KG1 (cell line): Measurements from ENCODE around the gene KRT80.

ENCODE experiments used
- DNase-seq: peaks from one replicate; lab custom pipeline; 2025; lab: John Stamatoyannopoulos, UW

KRT80 gene

DNA sequence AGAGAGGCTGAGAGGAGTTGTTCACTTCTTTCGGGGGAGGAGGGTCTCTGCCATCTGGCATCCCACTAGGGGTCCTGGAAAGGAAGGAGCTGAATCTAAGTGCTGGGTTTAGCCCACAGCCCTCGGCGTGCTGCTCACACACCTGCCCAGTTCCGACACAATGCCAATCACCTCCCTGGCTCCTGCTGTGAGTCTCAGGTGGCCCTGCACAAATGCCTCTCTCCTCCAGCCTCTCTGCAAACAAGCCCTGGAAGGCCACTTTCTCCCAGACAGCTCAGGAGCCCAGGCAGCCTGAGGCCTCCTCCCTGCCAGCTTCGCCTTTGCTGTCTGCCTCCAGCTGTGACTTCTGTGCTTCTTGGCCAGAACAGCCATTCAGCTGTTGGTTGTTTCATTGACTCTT, 61.1 kb downstream of the KRT80 start:
- DNase-seq = no peak

DNA sequence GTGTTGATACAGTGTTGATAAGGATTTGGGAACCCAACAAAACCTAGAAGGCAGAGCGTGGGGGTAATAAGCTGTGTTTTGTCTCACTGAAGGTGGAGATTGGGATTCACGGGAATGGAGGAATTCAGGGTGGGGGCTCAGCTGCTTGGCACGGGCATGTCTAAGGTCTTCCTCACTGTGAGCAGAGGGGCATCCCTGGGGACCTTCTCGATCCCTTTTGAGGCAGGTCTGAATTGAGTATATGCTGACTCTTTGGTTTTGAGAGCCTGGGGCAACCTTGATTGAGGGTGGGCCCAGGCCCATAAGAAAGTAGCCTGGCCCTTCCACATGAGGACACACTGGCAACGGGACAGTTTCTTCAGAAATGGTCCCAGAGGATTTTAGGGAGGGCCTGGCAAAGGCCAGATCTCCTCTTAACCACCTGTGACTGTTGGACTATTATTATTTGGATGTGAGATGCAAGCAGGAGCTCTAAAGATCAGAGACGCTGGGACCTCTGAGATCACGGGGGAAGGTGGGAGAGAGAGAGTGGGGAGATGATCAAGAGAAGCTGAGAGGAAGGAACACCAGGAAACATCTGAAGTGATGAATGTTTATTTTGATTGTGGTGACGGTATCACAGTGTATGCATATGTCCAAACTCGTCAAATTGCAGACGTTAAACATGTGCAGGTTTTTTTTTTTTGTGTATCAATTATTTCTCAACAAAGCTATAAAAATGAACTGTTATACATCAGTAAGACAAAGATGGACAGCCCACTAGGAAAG, 63.9 kb downstream of the KRT80 start:
- no peak for DNase-seq

DNA sequence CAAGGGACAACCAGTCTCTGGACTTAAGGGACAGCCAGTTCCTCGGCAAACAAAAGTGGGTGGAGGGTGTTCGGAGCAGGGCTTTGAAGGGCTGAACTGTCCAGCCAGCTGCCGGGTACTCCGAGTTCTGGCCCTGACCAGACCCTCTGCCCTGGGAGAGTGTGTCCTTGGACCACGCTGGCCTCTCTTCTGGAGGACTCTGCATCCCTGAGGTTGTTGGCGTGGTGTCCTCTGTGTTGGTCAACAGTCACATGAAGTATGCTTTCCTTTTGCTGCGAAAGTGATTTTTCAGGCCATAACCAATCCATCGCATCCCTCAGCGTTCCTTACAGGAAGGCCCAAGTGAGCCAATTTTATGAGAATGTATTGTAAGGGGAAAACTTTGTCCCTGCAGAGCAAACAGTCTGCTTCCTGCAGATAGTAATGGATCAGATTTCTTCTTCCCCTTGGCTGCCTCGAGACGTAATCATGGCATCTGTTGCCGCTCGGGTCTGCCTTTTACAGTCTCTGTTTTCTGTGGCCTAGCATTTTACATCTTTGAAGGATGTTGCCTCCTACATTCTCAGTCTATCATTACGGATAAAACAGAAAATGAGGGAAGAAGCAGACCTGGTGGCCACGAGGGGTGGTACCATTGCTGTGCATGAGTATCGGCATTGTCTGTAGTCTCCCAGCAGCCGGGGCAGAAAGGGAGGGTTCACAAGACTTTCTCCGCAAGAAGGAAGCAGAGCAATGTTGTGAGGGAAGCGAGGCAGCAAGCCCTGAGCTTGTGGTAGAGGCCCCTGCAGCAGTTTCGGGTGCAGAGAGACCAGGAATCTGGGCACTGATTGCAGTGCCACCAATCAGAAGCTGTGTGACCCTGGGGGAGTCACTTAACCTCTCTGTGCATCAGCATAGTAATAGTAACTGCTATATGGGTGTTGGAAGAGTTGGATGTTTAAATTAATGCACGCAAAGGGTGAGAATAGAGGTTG, 64.9 kb downstream of the KRT80 start:
- DNase-seq = no peak

DNA sequence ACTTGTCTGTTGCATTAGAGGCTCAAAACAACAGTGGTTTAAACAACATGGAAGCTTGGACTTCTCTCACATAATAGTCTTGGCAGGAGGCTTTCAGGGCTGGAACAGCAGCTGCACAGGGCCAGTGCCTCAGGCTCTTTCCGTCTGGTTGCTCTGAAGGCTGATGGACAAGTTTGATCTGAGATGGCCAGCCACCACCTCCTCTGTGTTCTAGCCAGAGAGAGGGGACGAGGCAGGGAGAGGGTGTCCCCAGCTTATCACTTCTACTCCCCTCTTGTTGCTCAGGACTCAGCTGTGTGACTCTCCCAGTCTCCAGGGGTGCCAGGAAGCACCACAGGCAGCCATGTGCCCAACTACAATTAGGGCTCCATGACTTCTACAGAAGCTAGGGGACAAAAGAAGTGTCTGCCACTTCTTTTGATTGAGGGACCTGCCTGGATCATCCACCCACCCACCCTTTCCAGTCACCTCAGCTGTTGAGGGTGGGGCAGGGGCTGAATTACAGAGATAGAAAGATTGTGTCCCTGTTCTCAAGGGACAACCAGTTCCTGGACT, 65.7 kb downstream of the KRT80 start:
- no peak for DNase-seq

DNA sequence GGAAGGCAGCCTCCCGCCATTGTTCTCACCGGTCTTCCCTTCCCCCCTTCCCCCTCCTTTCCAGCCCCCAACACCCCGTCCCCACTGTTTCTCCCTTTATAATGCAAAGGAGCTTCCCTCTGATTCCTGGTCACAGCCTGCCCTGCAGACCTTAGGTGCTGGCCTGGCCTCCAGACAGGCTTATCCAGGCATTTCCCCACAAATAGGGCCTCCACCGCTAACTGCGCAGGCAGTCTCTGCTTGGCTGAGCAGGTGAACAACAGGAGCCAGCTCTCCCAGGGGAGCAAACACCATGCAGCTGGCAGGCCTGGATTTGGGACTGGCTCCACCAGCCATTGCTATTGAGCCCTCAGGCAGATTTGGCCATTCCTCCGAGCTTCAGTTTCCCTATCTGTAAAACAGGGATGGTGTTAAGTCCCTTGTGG, 66.3 kb downstream of the KRT80 start:
- DNase-seq = no peak

DNA sequence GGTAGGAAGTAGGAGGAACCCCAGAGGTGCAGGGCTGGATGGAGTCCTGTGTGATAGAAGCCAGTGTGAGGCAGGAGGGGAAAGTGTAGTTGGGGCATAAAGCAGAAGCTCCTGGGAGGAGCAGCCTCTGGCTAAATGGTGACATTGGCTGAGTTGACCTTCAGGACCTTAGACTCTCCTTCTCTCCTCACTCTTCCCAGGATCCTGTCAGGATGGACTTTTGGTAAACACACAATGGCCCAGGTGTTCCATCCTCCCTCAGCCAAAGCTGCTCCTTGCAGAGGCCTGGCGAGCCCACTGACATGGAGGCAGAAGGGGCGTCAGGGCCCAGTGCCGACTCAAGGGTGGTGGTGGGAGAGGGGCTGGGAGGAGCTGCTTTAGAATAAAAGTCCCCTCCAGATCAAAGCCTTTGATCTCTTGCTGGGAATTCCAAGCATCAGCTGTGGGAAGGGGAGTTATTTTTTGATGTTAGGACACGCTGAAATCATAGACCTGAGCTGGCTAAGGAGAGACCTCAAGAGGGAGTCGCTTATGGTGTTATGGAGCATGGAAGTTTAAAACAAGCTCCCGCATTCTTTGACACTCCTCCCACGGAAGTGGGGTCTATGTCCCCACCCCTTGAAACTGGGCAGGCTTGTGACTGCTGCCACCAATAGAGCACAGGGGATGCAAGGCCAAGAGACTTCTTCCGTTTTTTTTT, 68.2 kb downstream of the KRT80 start:
- DNase-seq = no peak

DNA sequence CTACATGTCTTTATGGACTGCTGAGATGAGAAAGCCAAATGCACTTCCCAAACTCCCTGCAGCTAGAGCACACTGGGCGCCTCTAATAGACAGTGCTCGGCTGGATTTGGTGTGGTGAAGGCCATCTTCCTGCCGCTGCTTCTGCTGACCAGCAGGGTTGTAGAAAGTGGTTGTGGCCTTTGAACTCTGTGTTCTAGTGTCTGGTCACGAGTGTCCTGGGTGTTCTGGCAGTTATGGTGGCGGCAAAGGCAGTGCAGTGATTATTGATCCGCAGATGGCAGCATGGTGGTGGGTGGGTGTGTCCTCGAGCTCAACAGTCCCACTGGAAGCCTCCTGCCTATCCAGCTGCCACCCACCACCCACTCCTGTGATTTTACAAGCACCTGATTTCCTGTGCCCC, 68.9 kb downstream of the KRT80 start:
- no peak for DNase-seq

DNA sequence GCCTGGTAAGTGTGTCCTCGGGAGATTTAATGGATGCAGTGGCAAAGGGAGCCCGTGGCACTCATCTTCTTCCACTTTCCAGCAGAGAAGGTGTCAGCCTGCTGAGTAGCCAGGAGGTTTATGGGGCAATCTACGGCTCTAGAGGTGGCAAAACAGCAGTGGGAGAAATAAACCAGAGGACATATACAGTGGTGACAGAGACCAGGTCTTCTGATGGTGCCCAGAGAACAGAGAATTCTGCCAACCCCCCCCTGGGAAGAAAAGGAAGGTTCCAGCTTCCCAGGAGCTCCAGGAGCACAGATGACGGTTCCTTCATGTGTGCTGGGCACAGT, 69.3 kb downstream of the KRT80 start:
- DNase-seq = no peak

DNA sequence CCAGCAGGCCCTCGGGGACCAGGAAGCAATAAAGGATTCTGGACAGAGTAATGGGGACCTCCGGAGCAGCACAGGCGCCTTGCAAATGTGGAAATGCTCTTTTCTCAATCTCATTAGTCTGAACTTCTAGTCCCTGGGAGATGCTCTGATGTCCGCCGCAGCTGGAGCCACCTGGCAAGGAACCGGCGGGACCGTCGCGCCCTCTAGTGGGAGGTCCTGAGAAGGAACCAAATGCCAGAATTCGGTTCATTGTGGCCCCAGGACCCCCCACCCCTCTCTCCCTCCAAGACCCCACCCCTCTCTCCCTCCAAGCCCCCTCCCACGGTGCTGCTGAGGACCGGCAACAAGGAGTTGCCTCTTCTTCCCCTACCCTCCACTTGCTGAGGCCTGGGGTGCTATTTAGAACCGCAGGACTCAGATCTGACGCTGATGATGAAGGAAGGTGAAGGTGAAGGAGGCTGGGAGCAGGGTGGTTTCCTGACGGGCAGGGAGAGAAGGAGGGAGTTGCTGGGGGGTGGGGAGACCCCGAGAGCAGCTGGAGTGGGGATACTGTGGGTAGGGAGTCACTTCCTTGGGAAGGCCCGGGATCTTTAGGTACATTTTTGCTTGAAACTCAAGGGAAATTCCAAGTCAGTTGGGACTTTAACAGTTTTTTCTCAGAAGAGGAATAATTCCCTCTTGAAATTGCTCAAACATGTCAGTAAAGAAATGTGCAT, 69.8 kb downstream of the KRT80 start:
- peak; percentile 1 for DNase-seq

DNA sequence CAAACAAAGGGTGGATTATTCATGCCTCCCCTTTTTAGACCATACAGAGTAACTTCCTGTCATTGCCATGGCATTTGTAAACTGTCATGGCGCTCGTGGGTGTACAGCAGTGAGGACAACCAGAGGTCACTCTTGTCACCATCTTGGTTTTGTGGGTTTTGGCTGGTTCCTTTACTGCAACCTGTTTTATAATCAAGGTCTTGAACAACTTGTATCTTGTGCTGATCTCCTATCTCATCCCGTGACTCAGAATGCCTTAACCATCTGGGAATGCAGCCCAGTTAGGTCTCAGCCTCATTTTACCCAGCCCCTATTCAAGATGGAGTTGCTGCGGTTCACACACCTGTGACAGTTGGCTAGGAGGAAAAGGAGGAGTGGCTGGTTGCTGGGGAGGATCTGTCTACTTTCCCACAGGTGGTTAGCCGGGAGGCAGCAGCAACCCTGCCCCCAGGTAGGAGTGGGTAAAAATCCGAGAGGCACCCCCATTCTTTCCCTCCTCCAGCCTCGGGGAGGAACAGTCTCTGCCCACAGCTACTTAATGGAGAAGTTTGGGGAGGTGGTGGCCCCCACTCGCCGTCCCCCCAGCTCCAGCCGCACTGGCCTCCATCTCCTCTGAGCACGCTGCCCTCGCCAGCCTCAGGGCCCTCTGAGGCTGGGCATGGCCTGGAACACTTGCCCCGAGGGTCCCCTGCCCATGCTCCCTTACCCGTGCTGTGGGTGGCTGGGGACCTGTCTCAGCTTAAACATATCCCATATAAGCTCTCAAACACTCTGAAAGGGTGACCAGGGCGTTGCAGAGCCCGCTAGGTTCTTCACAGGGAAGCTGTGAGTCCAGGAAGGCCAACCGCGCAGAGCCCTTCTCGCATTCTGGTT, 70.6 kb downstream of the KRT80 start:
- DNase-seq = no peak

DNA sequence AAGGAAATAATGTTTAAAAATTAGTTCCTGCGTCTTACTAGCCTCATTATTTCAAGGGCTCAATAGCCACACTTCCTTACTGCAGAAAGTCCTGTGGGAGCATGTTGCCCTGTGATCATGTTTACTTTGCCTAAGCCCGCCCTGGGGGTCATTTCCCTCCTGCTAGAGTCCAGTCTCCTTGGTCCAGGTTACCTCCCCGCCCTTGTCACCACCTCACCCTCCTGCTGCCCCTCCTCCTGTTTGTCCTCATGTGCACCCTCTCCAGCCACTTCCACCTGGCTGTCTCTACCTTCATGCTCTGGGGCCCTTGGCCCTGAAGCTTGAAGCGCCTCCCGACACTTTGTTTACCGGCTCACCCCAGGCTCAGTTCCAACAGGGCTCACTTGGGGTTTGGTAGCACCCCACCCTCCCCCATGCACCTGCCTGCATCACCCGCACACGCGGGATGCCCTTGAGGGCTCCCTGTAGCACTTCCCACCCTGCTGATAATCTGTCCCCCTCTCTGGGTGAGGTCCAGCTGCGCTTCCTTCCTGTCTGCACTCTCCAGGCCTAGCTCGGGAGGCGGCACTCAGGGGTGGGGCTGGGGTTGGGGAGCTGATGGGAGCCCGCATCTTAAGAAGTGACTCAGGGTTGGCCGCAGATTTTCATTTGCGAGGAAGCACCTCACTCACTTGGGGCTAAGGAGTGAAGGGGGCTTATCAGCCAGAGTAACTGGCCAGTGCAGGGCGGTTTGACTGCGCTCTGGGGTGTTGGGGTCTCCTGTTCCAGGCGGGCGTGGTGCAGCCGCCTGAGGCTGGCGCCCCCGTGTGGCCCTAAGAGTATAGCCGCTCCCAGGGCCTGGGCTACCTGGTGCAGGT, 72.2 kb downstream of the KRT80 start:
- DNase-seq = no peak
